NCI-H1436 (cell line): ENCODE results near the gene IER5.

Experiments
- DNase-seq: peaks from one replicate; lab custom pipeline; 2025; lab: John Stamatoyannopoulos, UW

The IER5 gene

DNA sequence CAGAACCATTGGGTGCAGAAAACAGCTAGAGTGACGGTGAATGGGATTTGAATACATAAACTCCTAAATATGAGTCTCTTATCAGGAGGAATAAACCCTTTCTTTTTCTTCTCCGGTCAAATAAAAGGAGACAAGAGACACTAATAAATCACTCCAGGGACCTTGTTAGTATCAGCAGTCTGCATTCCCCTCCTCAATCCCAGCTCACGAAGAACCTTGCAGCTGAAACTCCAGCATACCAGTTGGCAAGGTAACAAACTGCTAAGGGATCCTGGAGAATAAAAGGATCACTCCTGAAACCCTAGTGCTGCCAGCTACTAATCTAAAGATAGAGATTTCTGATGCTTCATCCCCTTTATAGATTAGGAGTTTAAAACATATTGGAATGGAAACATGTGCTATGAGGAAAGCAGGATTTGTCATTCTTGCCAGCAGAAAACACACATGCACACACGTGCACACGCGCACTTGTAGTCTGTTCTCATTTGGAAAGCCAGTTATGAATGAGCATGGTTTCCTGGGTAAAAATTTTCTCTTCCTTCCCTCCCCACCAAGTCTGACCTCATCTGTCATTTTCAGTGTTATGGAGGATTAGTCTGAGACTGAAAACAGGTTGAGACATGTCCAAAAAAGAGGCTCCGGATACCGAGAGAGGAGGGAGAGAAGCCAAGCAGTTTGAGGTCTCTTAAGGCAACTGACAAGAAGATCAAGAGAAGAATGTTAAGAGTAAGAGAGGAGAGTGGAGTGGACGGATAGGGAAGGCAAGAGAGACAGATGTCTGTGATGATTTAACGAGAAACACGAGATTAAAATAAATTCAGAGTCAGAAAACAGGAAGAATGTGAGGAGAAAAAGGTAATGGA, 10.9 kb downstream of the IER5 start:
- DNase-seq: no peak

GRCh38 chr1:181100015-181100905, 11.8 kb downstream of the IER5 start:
- no peak for DNase-seq

DNA sequence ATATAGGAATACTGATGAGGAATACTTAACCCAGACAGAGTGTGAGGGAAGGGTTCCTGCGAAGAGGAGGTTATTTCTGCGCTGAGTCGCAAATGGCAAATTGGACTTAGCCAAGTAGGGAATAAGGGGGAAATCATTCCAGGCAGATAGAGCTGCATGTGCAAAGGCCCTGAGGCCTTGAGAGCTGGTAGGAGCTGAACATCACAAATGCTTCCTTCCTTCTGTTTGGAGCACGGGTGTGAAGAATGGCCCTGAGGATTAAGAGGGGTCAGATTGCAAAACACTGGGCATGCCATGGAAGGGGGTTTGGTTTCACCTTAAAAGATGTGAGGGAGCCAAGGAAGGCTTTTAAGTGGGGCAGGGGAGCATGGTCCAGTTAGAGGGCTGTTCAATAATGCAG, 12.4 kb downstream of the IER5 start:
- DNase-seq: no peak

DNA sequence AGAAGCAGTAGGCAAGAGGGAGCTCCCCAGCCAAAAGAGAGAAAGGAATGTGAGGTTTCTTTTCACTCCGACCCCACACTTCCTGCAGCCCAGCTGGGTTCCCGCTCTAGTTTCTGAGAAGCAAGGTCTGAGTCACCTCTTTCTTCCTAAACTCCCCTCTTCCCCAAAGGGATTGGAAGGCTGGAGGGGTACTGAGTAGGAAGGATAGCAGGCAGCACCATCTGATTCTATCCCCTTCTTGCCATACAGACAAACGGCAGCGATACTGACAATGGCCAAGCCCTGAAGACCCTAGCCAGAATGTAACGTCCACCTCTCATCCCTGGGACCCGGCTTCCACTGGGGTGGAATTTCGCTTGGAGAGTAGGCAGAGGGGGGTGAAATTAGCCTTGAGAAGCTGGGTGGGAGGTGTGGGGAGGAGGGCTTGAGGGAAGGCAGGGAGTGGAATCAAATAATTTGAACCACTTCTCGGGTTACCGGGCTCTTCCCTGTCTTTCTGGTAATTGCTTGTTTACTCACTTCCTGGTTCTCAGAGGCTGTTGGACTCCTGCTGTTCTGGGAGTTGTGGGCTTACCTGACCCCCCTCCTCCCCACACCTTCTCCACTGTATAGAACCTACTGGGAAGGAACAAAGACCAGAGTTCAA, 13.2 kb downstream of the IER5 start:
- DNase-seq: no peak

- no peak for DNase-seq
These were observed 14.3 kb downstream of the IER5 start for GRCh38 chr1:181102841-181103240.

DNA sequence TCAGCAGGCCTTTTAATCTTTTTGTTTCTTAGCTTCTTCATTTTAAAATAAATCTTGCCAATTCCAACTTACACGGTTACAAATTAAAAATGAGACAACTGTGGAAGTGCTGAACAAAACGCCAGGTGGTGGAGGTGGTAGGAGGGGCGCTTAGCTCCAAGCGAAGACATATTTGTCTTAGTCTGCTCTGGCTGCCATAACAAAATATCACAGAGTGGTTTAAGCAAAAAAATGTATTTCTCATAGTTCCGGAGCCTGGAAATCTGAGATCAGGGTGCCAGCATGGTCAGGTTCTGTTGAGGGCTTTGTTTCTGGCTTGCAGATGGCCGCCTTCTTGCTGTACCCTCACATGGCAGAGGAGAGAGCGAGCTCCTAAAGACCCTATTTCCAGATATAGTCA, 14.9 kb downstream of the IER5 start:
- no peak for DNase-seq

DNA sequence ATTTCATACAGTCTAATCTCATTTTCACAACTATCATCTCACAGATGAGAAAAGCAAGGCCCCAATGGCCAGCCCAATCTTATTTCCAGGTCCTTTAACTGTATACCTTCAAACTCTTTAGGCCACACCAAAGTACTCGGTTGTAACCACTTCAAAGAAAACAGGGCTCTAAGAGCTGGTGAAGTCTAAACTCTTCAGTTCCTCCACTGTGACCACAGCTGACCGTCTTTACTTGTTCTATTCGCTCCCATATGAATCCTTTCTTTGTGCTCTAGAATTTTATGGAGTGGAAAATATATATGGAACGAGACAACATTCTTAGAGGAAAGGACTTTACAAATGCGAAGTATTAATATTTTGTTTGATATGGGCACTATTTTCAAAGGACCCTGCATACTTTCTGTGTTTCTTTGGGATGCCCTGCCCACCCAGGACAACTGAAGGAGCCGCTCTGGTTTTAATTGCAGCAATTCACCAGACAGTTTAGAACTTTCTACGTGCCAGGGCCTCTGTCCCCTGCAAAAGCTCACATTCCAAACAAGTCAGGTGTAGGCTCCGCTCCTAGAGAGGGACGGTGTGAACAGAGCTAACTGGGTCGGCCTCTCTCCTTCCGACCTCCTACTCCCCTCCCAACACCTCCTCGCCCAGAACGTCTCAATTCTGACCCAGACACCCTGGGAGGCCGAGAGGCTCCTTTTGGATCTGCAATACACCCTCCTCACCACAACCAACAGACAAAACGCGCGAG, 15.7 kb downstream of the IER5 start:
- DNase-seq: no peak

DNA sequence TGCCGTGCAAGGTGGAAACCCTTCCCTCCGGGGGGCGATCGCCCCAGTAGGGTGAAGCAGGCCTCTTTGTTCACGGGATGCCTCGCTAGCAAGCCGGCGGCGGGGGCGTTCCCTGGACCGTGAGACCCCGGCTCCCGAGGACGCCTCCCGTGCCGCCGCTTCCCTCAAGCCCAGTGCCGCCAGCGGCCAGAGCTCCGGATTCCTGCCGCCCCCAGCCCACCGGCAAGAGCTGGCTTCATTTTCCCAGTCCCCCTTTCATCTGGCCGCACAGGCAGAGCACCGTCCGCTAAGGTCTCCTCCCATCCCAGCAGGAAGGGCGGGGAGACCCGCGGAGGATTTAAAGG, 16.3 kb downstream of the IER5 start:
- peak; percentile 50 for DNase-seq

DNA sequence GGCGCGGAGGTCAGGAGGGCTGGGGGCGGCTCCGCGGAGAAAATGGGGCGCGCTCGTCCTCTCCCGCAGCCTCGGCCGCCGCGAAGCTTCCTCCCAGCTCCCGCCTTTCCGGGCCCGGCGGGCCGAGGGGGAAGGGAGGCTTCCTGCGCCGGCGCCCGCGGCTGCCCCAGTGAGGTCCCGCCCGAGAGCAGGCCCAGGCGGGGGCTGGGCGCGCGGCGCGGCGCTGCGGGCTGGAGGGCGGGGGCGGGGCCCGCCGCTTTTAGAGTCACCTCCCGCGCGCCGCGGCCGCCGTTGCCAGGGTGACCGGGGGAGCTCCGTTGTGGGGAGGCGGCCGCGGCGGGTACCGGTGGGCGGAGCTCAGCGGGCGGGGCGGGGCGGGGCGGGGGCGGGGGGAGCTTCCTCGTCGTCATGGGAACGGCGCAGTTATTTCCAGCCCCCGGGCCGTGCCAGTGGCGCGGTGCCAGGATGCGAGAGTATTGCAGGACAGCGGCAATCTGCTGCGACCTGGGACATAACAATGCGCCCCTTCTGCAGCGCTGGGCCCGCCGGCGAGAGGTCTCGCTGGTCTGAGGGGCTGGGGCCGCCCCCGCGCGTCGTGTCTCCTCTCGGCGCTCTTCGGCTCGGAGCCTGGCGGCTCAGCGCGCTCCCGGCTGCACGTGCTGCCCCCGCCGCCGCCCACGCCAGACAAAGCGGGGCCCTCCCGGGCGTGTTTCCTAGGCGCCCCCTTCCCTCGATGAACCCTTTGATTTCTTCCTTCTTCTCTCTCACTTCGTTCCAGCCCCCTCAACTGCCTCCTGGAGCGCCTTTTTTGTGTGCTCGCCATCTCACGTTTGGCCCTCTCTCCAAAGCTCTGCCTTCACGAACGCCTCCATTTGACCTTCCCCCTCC, 16.9 kb downstream of the IER5 start:
- peak; percentile 93 for DNase-seq

DNA sequence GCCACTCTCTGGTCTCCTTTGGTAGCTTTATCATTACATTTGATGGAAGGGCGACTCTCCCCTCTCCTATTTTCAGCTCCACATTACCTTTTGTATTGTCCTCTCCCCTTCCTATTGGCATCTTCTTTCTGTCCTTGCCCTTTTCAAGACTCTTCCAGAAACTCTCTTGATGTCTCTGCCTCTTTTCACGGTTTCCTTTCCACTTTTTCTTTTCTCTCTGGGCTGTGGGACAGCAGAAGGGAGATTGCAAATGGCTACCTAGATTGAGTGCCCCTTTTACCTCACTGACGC, 17.5 kb downstream of the IER5 start:
- no peak for DNase-seq

GRCh38 chr1:181106479-181106878, 18.0 kb downstream of the IER5 start:
- no peak for DNase-seq

DNA sequence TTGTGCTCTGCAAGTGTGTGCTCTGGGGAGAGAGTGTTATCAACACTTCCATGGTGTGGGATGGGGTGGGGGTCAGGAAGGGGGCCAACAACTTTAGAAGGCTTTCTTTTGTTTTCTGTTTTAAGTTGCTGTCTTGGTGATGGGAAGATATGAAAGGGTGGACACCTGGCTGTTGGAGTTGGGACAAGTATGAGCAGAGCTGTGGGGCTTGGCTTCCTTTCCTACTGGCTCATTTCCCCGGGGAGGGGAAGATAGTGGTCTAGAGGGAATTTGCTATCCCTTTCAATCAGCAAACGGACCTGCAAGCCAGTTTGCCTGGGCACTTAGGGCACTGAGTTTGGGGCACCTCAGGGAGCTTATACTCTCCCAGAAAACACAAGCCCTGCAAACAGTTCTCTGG, 19.2 kb downstream of the IER5 start:
- no peak for DNase-seq

DNA sequence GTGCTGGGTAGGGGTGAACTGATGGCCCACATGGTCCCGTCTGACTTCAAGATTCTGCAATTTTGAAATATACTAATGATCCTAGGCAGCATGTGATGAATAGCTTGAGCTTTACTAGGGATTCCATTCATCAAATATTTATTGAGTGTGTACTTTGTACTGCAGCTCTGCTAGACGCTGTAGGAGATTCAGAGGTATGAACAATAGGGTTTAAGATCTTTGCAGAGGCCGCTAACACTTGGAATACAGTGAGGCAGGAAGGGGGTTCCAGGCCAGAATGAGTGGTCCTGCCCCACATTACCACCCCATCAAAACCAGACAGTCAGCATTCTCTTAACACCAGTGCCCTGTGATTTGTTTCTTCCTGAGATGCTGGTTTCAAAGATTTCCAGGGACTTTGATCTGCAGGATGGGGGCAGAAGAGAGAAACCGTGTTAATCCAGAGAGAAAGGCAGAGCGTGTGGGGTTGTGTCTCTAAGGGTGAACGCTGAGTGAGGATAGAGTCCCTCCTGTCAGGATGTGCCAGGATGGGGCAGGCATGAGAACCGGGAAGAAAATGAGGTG, 19.9 kb downstream of the IER5 start:
- DNase-seq: no peak

GRCh38 chr1:181110013-181110412, 21.5 kb downstream of the IER5 start:
- no peak for DNase-seq

DNA sequence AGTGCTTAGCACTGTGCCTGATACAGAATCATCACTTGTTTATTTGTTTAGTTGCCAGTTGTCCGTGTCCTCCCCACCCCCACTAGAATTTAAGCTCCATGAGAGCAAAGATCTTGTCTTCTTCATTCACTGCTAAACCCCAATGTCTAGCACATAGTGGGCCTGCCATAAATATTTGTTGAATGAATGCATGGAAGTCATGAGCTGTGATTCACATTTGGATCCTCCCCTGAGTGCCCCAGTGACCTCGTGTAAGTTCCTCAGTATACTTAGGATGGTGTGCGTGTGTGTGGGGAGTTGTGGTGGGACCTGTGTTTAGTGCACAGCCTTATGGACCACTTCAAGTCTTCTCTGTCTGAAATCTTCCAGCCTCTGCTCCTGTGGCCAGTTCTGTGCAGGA, 23.1 kb downstream of the IER5 start:
- DNase-seq: no peak

- no peak for DNase-seq
These were observed 23.8 kb downstream of the IER5 start for GRCh38 chr1:181112071-181112929.

DNA sequence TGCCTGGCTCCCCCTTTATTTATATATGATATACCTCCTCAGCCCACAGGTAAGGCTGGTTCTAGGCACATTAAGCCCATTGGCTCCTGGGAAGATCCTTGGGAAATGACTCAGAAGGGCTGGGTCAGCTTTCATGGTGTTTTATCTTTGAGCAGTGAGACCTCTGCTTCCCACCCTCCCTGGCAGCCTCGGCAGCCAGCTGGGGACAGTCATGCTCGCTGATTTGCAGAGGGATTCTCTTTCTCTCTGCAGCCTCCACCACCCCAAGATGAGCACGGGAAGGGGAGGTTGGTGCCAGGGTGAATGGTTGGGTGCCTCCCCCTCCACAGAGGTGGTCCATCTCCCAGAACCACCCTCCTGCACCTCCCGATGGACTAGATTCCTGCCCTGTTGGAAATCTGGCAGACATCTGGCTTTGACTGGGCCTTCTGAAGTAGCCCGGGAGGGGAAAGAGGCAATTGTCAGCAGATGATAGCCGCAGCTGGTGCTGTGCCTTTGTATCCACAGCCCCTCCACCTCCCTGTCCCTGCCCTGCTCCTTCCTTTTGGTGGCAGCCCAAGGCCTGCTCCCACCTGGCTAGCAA, 24.6 kb downstream of the IER5 start:
- no peak for DNase-seq

GRCh38 chr1:181114574-181115367, 26.3 kb downstream of the IER5 start:
- DNase-seq: no peak

GRCh38 chr1:181115368-181115684, 26.8 kb downstream of the IER5 start:
- DNase-seq: no peak
